Thyroid gland (tissue), 4 donors: ENCODE results near the gene SH2D1B.
"Not testable (repeated sequence)": the region's sequence is repeated elsewhere in the genome, so short reads cannot be mapped to it uniquely, and the experiment has no call there.

Source experiments
- POLR2A ChIP-seq, 2 donors: fragments of 450-650 bp; IDR thresholded peaks; one replicate each; pipeline ENCODE4 v1.6.1; 2017; ENCODE audit warnings: antibody characterized with exemption in 2 of 2, mild to moderate bottlenecking in 2 of 2, moderate library complexity in 1 of 2
- TF ChIP-seq, protein P1 (sequence below), 6 experiments: fragments of 200-600 bp in 3 of 6; fragments of 450-650 bp in 3 of 6; sonication (generic) in 3 of 6; IDR thresholded peaks; one replicate each; pipeline ENCODE4 v1.5.1; 2016 to 2019; ENCODE audit warnings: antibody characterized with exemption in 6 of 6, mild to moderate bottlenecking in 2 of 6, inconsistent platforms in 1 of 6, moderate library complexity in 1 of 6

DNA sequence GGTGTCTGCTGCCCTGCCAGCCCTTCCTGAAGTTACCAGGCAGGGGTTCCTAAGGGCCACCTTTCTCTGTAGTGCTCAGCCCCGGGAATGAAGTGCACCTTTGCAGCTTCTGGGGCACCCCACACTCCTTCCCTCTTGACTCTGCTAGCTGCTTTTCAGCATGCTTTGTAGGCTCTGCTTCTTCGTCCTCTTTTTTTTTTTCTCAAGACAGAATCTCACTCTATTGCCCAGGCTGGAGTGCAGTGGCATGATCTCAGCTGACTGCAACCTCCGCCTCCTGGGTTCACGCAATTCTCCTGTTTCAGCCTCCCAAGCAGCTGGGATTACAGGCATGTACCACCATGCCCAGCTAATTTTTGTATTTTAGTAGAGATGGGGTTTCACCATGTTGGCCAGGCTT, 60.1 kb downstream of the SH2D1B start:
- TF ChIP-seq POLR2A (IDR thresholded peaks at IDR 0.05): not testable (repeated sequence)
- TF ChIP-seq, protein P1, sequence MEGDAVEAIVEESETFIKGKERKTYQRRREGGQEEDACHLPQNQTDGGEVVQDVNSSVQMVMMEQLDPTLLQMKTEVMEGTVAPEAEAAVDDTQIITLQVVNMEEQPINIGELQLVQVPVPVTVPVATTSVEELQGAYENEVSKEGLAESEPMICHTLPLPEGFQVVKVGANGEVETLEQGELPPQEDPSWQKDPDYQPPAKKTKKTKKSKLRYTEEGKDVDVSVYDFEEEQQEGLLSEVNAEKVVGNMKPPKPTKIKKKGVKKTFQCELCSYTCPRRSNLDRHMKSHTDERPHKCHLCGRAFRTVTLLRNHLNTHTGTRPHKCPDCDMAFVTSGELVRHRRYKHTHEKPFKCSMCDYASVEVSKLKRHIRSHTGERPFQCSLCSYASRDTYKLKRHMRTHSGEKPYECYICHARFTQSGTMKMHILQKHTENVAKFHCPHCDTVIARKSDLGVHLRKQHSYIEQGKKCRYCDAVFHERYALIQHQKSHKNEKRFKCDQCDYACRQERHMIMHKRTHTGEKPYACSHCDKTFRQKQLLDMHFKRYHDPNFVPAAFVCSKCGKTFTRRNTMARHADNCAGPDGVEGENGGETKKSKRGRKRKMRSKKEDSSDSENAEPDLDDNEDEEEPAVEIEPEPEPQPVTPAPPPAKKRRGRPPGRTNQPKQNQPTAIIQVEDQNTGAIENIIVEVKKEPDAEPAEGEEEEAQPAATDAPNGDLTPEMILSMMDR (IDR thresholded peaks at IDR 0.05): not testable (repeated sequence)
